Stimulated activated naive CD4-positive, alpha-beta T cell (primary cell): Measurements from ENCODE around the gene CYP2B6.
"Not testable (repeated sequence)": the region's sequence is repeated elsewhere in the genome, so short reads cannot be mapped to it uniquely, and the experiment has no call there.

ENCODE experiments used
- DNase-seq, 6 experiments: peaks; one replicate each; lab custom pipeline; 2025; lab: John Stamatoyannopoulos, UW

CYP2B6 gene

DNA sequence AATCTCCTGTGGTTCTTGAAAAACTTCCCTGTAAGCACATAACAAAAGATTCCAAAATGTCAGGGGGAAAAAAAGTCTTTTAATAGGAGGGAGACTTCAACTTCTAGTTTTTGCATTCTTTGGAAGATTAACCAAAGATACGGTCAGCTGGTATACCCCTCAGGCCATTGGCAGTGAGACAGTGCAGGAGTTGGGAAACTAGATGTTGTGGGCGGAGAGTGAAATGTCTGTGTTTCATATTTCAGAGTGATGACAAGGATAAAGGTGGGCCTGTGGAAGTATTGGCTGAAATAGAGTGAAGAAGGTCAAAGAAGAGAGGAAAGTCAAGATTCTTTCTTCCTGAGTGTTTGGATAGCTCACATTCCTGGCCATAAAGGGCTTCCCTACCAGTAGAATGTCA is 40.8 kb downstream of the CYP2B6 start:
- DNase-seq: no peak

DNA sequence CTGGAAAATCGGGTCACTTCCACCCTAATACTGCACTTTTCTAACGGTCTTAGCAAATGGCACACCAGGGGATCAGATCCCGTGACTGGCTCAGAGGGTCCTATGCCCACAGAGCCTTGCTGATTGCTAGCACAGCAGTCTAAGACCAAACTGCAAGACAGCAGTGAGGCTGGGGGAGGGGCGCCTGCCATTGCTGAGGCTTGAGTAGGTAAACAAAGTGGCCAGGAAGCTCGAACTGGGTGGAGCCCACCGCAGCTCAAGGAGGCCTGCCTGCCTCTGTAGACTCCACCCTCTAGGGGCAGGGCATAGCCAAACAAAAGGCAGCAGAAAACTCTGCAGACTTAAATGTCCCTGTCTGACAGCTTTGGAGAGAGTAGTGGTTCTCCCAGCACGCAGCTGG is 42.2 kb downstream of the CYP2B6 start:
- DNase-seq: peak in 1 of 6 experiments; percentile 6

DNA sequence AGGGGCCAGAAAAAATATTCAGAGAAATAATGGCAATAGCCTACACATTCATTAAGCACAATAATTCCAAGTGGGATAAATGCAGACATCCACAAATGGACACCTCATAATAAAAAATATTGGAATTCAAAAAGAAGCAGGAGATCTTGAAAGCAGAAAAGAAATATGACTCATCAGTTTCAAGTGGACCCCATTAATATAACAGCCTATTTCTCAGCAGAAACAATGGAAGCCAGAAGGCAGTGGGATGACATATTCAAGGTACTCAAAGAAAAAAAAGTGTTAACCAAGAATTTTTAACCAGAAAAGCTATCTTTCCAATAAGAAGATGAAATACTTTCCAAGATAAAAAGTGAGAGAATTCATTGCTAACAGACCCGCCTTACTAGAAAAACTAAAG is 48.7 kb downstream of the CYP2B6 start:
- no peak for DNase-seq

- DNase-seq: not testable (repeated sequence)
Observed at GRCh38 chr19:41045095-41045494, 54.0 kb downstream of the CYP2B6 start.

- DNase-seq: no peak
Observed at GRCh38 chr19:41050426-41050825, 59.3 kb downstream of the CYP2B6 start.

- not testable (repeated sequence) for DNase-seq
Observed at GRCh38 chr19:41052162-41052561, 61.1 kb downstream of the CYP2B6 start.

DNA sequence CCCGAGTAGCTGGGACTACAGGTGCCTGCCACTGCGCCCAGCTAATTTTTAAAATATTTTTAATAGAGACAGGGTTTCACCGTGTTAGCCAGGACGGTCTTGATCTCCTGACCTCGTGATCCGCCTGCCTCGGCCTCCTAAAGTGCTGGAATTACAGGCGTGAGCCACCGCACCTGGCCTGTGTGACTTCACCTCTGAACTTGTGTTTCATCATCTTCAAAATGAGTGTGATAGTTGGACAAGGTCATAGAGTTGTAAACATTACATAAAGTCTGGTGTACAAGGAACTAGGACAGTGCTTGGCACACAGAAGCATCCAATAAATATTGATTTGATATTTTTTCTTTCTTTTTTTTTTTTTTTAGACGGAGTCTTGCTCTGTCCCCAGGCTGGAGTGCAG is 62.2 kb downstream of the CYP2B6 start:
- not testable (repeated sequence) for DNase-seq

- DNase-seq: no peak
Observed at GRCh38 chr19:41064974-41065569, 74.0 kb downstream of the CYP2B6 start.
